H1 (cell line): ENCODE data around the gene BACE2. TPM values are rescaled to one million over a fixed set of nuclear protein-coding genes. Genes with fewer than 3 reads are reported as not detected.

Experiments used
- CHD7 ChIP-seq: fragments of 300-600 bp; sonication (generic); IDR thresholded peaks from 2 replicates; pipeline ENCODE4 v1.7.1; 2012; ENCODE audit warnings: low read length, moderate library complexity, mild to moderate bottlenecking, inconsistent platforms; ENCODE audit not compliant: insufficient replicate concordance
- CTCF ChIP-seq, 3 experiments: IDR thresholded peaks; 1 replicate in 2 of 3; 2 replicates in 1 of 3; pipeline versions ENCODE4 v1.5.1 to v1.6.1; 2011; ENCODE audit warnings: low read length in 3 of 3, mild to moderate bottlenecking in 3 of 3, inconsistent platforms in 2 of 3, low read depth in 1 of 3, moderate library complexity in 1 of 3; ENCODE audit not compliant: insufficient read depth in 1 of 3; ENCODE audit errors: control extremely low read depth in 1 of 3
- FOSL1 ChIP-seq: IDR thresholded peaks from 2 replicates; pipeline ENCODE4 v1.6.1; 2011; ENCODE audit warnings: mild to moderate bottlenecking, low read depth, low read length, moderate library complexity; ENCODE audit not compliant: insufficient read depth
- HDAC2 ChIP-seq, 2 experiments: fragments of 300-600 bp in 1 of 2; sonication (generic) in 1 of 2; IDR thresholded peaks; 2 replicates each; pipeline ENCODE4 v1.6.1; 2011 to 2012; ENCODE audit warnings: low read depth in 2 of 2, low read length in 2 of 2, mild to moderate bottlenecking in 2 of 2, moderate library complexity in 2 of 2, borderline replicate concordance in 1 of 2, inconsistent platforms in 1 of 2
- HDAC6 ChIP-seq: IDR thresholded peaks from one replicate; pipeline ENCODE4 v1.7.1; 2012; ENCODE audit warnings: low read depth, mild to moderate bottlenecking, inconsistent platforms, low read length, moderate library complexity
- KDM5A ChIP-seq: fragments of 200-600 bp; IDR thresholded peaks from 2 replicates; pipeline ENCODE4 v1.7.1; 2012; ENCODE audit warnings: mild to moderate bottlenecking, low read length, inconsistent platforms, mixed read lengths
- NANOG ChIP-seq: IDR thresholded peaks from 2 replicates; pipeline ENCODE4 v1.6.1; 2011; ENCODE audit warnings: low read length, low read depth, mild to moderate bottlenecking, inconsistent platforms; ENCODE audit not compliant: insufficient read depth, poor library complexity, severe bottlenecking
- NRF1 ChIP-seq: IDR thresholded peaks from 2 replicates; pipeline ENCODE4 v1.6.1; 2011; ENCODE audit warnings: mild to moderate bottlenecking, low read depth, low read length, improper control_type of control experiment
- TAF1 ChIP-seq: IDR thresholded peaks from 2 replicates; pipeline ENCODE4 v1.6.1; 2011; ENCODE audit warnings: mild to moderate bottlenecking, low read depth, low read length
- polyA plus RNA-seq, 7 experiments: library from polyadenylated mRNA; depleted of rRNA in 3 of 7; stranded (reverse) in 5 of 7; unstranded in 2 of 7; fragments of >200 nt in 5 of 7; fragments of 200-250 nt in 2 of 7; gene quantifications; 1 replicate in 5 of 7; 2 replicates in 1 of 7; 4 replicates in 1 of 7; pipeline versions ENCODE4 v1.2.1 to v1.2.3, GENCODE V29; 2011 to 2013; ENCODE audit warnings: missing spikeins in 2 of 7, mixed read lengths in 2 of 7
- total RNA-seq: library from RNA; stranded (reverse); fragmentation: NEBNext Ultra II Directional; extraction: Animal tissue kit (Norgen Biotek cat#: 25700); gene quantifications from 2 replicates; pipeline ENCODE4 v1.2.1, GENCODE V29; 2021

The BACE2 gene
- total and polyA plus RNA-seq, 2 of the 8 experiments (the other 6 are each of a cell fraction or from before 2014, with no cell fraction given) = 8.1 to 10.9 TPM

GRCh38 chr21:41246808-41247207, 78.8 kb downstream of the BACE2 start (continued):
- TF ChIP-seq CHD7 (no peak), NANOG (no peak), NRF1 (no peak), HDAC2 (IDR thresholded peaks at IDR 0.05; ENCODE audit: borderline replicate concordance in 1 of 2, low read depth in 2 of 2, low read length in 2 of 2) (no peak), KDM5A (no peak), FOSL1 (no peak), CTCF (IDR thresholded peaks at IDR 0.05; ENCODE audit: control extremely low read depth in 1 of 3, insufficient read depth in 1 of 3, low read depth in 1 of 3, low read length in 3 of 3) (no peak), TAF1 (no peak), HDAC6 (no peak)
